H1 (cell line): ENCODE measurements around the gene COL5A2. TPM values are rescaled to one million over a fixed set of nuclear protein-coding genes. Genes with fewer than 3 reads are reported as not detected.

ENCODE experiments used
- CTCF ChIA-PET: fragments of 300-600 bp; sonication (Branson Sonifier 250); formaldehyde crosslinking; loops from one replicate; lab custom pipeline; 2021; ENCODE audit not compliant: partially characterized antibody; lab: Charles Lee
- POLR2A ChIA-PET: fragments of 300-600 bp; sonication (Branson Sonifier 250); formaldehyde crosslinking; loops from one replicate; lab custom pipeline; 2021; ENCODE audit warnings: inconsistent platforms; ENCODE audit not compliant: partially characterized antibody; lab: Charles Lee
- DNase-seq, 2 experiments: peaks; one replicate each; pipeline versions ENCODE4 v3.0.0 to v3.0.0-alpha.2; 2010 to 2022; ENCODE audit warnings: low spot score in 2 of 2, low read depth in 1 of 2, mixed read lengths in 1 of 2
- FAIRE-seq: peaks from 2 replicates; lab custom pipeline; 2011; peaks lifted over from hg19 to GRCh38; lab: Jason Lieb, UNC
- H2AFZ ChIP-seq: 2 replicates; pipeline ENCODE4 v1.8.1; 2012; ENCODE audit warnings: low read length, inconsistent platforms
- H2AK5ac ChIP-seq: 2 replicates; pipeline ENCODE4 v1.6.1; 2013; ENCODE audit warnings: low read depth, low read length
- H2BK120ac ChIP-seq: replicated peaks from 2 replicates; pipeline ENCODE3; 2013; ENCODE audit warnings: low read depth, low read length, inconsistent platforms
- H2BK12ac ChIP-seq: 2 replicates; pipeline ENCODE4 v1.6.1; 2013; ENCODE audit warnings: low read depth, low read length
- H2BK15ac ChIP-seq: 2 replicates; pipeline ENCODE4 v1.6.1; 2013; ENCODE audit warnings: low read length
- H2BK20ac ChIP-seq: 2 replicates; pipeline ENCODE4 v1.6.1; 2013; ENCODE audit warnings: low read length
- H2BK5ac ChIP-seq: 2 replicates; pipeline ENCODE4 v1.6.1; 2013; ENCODE audit warnings: low read depth, low read length
- H3K14ac ChIP-seq: 2 replicates; pipeline ENCODE4 v1.6.1; 2013; ENCODE audit warnings: inconsistent platforms; ENCODE audit not compliant: insufficient read length
- H3K18ac ChIP-seq: 2 replicates; pipeline ENCODE4 v1.6.1; 2013; ENCODE audit warnings: low read length; ENCODE audit errors: extremely low read depth
- H3K23ac ChIP-seq: 2 replicates; pipeline ENCODE4 v1.6.1; 2013; ENCODE audit warnings: inconsistent platforms; ENCODE audit not compliant: insufficient read length
- H3K23me2 ChIP-seq: 2 replicates; pipeline ENCODE4 v1.6.1; 2013; ENCODE audit warnings: low read depth, low read length
- H3K27ac ChIP-seq: 2 replicates; pipeline ENCODE4 v1.6.1; 2011; ENCODE audit warnings: low read depth, low read length, inconsistent platforms
- H3K27me3 ChIP-seq, 4 experiments: replicated peaks in 1 of 4; 1 replicate in 1 of 4; 2 replicates in 3 of 4; pipeline versions ENCODE4 v1.6.1 to v1.8.1; 2011 to 2013; ENCODE audit warnings: low read length in 3 of 4, mild to moderate bottlenecking in 3 of 4, inconsistent platforms in 2 of 4, mixed read lengths in 2 of 4, moderate library complexity in 1 of 4; ENCODE audit not compliant: control insufficient read depth in 3 of 4, insufficient read depth in 3 of 4; ENCODE audit errors: extremely low read depth in 1 of 4
- H3K36me3 ChIP-seq, 4 experiments: 2 replicates each; pipeline versions ENCODE4 v1.6.1 to v1.8.1; 2011 to 2013; ENCODE audit warnings: mild to moderate bottlenecking in 4 of 4, low read length in 3 of 4, moderate library complexity in 2 of 4, control low read depth in 1 of 4, inconsistent platforms in 1 of 4; ENCODE audit not compliant: insufficient read depth in 4 of 4, control insufficient read depth in 2 of 4
- H3K4ac ChIP-seq: replicated peaks from 2 replicates; pipeline ENCODE3; 2013; ENCODE audit warnings: low read length, low read depth, mixed read lengths, inconsistent platforms; ENCODE audit not compliant: insufficient read length
- H3K4me1 ChIP-seq, 4 experiments: replicated peaks in 1 of 4; 1 replicate in 1 of 4; 2 replicates in 3 of 4; pipeline versions ENCODE4 v1.6.1 to v1.8.1; 2011 to 2013; ENCODE audit warnings: low read length in 3 of 4, inconsistent platforms in 2 of 4, mixed read lengths in 1 of 4; ENCODE audit not compliant: insufficient read depth in 4 of 4, control insufficient read depth in 3 of 4
- H3K4me2 ChIP-seq, 2 experiments: 2 replicates each; pipeline versions ENCODE4 v1.6.1 to v1.8.1; 2011 to 2013; ENCODE audit warnings: low read depth in 2 of 2, low read length in 2 of 2, control low read depth in 1 of 2, inconsistent platforms in 1 of 2, mild to moderate bottlenecking in 1 of 2; ENCODE audit not compliant: insufficient read depth in 1 of 2
- H3K4me3 ChIP-seq, 4 experiments: fragments of 200-600, 300-600 bp in 1 of 4; sonication (generic), shearing (Covaris generic), sonication (Bioruptor Twin) in 1 of 4; 2 replicates each; pipeline versions ENCODE4 v1.5.1 to v1.8.1; 2011 to 2016; ENCODE audit warnings: low read length in 4 of 4, low read depth in 3 of 4, control low read depth in 2 of 4, inconsistent platforms in 2 of 4, mild to moderate bottlenecking in 2 of 4, mixed read lengths in 1 of 4, moderate library complexity in 1 of 4; ENCODE audit not compliant: insufficient read depth in 2 of 4; ENCODE audit errors: extremely low read depth in 1 of 4
- H3K56ac ChIP-seq: replicated peaks from 2 replicates; pipeline ENCODE3; 2013; ENCODE audit warnings: low read depth, mild to moderate bottlenecking, mixed read lengths, low read length, inconsistent platforms; ENCODE audit not compliant: insufficient read length
- H3K79me1 ChIP-seq: 2 replicates; pipeline ENCODE4 v1.6.1; 2013; ENCODE audit warnings: low read depth, low read length, control low read depth
- H3K79me2 ChIP-seq, 2 experiments: 2 replicates each; pipeline versions ENCODE4 v1.6.1 to v1.8.1; 2012 to 2013; ENCODE audit warnings: low read length in 2 of 2, mild to moderate bottlenecking in 2 of 2, inconsistent platforms in 1 of 2; ENCODE audit not compliant: insufficient read depth in 2 of 2, control insufficient read depth in 1 of 2
- H3K9ac ChIP-seq, 4 experiments: replicated peaks in 1 of 4; 1 replicate in 1 of 4; 2 replicates in 3 of 4; pipeline versions ENCODE4 v1.6.1 to v1.8.1; 2011 to 2013; ENCODE audit warnings: low read depth in 3 of 4, low read length in 3 of 4, control low read depth in 2 of 4, mild to moderate bottlenecking in 2 of 4, moderate library complexity in 2 of 4, inconsistent platforms in 1 of 4; ENCODE audit errors: extremely low read depth in 1 of 4
- H3K9me3 ChIP-seq, 2 experiments: 2 replicates each; pipeline versions ENCODE4 v1.6.1 to v1.8.1; 2012 to 2013; ENCODE audit warnings: mild to moderate bottlenecking in 2 of 2, moderate library complexity in 2 of 2, control low read depth in 1 of 2, inconsistent platforms in 1 of 2, low read depth in 1 of 2, low read length in 1 of 2, mixed read lengths in 1 of 2; ENCODE audit not compliant: insufficient read depth in 2 of 2
- H4K20me1 ChIP-seq, 2 experiments: replicated peaks in 1 of 2; 2 replicates each; pipeline versions ENCODE3 to v1.8.1; 2011 to 2013; ENCODE audit warnings: inconsistent platforms in 2 of 2, low read length in 2 of 2, mild to moderate bottlenecking in 1 of 2; ENCODE audit not compliant: insufficient read depth in 2 of 2, control insufficient read depth in 1 of 2
- H4K5ac ChIP-seq: 2 replicates; pipeline ENCODE4 v1.6.1; 2013; ENCODE audit warnings: low read length, low read depth, mixed read lengths, inconsistent platforms; ENCODE audit not compliant: insufficient read length
- H4K8ac ChIP-seq: 2 replicates; pipeline ENCODE4 v1.8.0; 2013; ENCODE audit warnings: mild to moderate bottlenecking, moderate library complexity, low read length, inconsistent platforms; ENCODE audit not compliant: insufficient read depth; ENCODE audit errors: extremely low read depth
- H4K91ac ChIP-seq: replicated peaks from 2 replicates; pipeline ENCODE3; 2013; ENCODE audit warnings: low read length, mixed read lengths, inconsistent platforms; ENCODE audit not compliant: insufficient read length
- CBX5 ChIP-seq: fragments of 300-800, 300-1000 bp; sonication (generic); IDR thresholded peaks from 2 replicates; pipeline ENCODE4 v1.7.1; 2016; ENCODE audit warnings: antibody characterized with exemption, low read length, low read depth
- CTBP2 ChIP-seq: IDR thresholded peaks from 2 replicates; pipeline ENCODE4 v1.7.0; 2011; ENCODE audit warnings: borderline replicate concordance, mild to moderate bottlenecking, moderate library complexity, mixed read lengths, low read length; ENCODE audit not compliant: insufficient read depth, insufficient read length
- EGR1 ChIP-seq: IDR thresholded peaks from 2 replicates; pipeline ENCODE4 v1.6.1; 2011; ENCODE audit warnings: low read depth, low read length, borderline replicate concordance
- KDM4A ChIP-seq: IDR thresholded peaks from one replicate; pipeline ENCODE4 v1.7.1; 2012; ENCODE audit warnings: low read depth, mild to moderate bottlenecking, moderate library complexity, low read length, inconsistent platforms; ENCODE audit not compliant: severe bottlenecking
- WGBS, 2 experiments: shearing (Covaris generic) in 1 of 2; methylation state at CpG; one replicate each; pipeline versions ENCODE4 v1.1.6 to v1.1.7; 2013 to 2015; ENCODE audit warnings: low lambda C conversion rate in 2 of 2, mixed read lengths in 2 of 2, inconsistent platforms in 1 of 2, low coverage in 1 of 2, missing lambda C conversion rate in 1 of 2; ENCODE audit not compliant: insufficient replicate concordance in 2 of 2, insufficient coverage in 1 of 2, insufficient read length in 1 of 2; ENCODE audit errors: extremely low coverage in 1 of 2, missing lambda C conversion rate in 1 of 2; 5-methylcytosine and 5-hydroxymethylcytosine counted together
- polyA plus RNA-seq, 7 experiments: library from polyadenylated mRNA; depleted of rRNA in 3 of 7; stranded (reverse) in 5 of 7; unstranded in 2 of 7; fragments of >200 nt in 5 of 7; fragments of 200-250 nt in 2 of 7; gene quantifications; 1 replicate in 5 of 7; 2 replicates in 1 of 7; 4 replicates in 1 of 7; pipeline versions ENCODE4 v1.2.1 to v1.2.3, GENCODE V29; 2011 to 2013; ENCODE audit warnings: missing spikeins in 2 of 7, mixed read lengths in 2 of 7
- total RNA-seq: library from RNA; stranded (reverse); fragmentation: NEBNext Ultra II Directional; extraction: Animal tissue kit (Norgen Biotek cat#: 25700); gene quantifications from 2 replicates; pipeline ENCODE4 v1.2.1, GENCODE V29; 2021

COL5A2 gene
- total and polyA plus RNA-seq, 2 of the 8 experiments (the other 6 are each of a cell fraction or from before 2014, with no cell fraction given): 4.7 to 24.2 TPM

GRCh38 chr2:189020179-189020578 is 159.4 kb downstream of the COL5A2 start:
- Histone ChIP-seq H2AK5ac (no peak overlapping the region), H2BK15ac (no peak overlapping the region), H2AFZ (no peak overlapping the region), H2BK12ac (no peak overlapping the region), H3K56ac (no peak overlapping the region), H3K14ac (no peak overlapping the region), H2BK5ac (no peak overlapping the region), H2BK20ac (no peak overlapping the region), H3K23me2 (no peaks in the 10 kb centered on the region), H3K79me1 (no peaks in the 10 kb centered on the region), H3K27ac (no peak overlapping the region), H3K23ac (no peak overlapping the region), H3K4me2 (no peak overlapping the region), H3K9ac (no peak overlapping the region), H4K8ac (no peak overlapping the region), H3K4me3 (no peak overlapping the region), H4K91ac (no peak overlapping the region), H4K5ac (no peak overlapping the region), H3K18ac (no peak overlapping the region), H4K20me1 (no peaks in the 10 kb centered on the region), H2BK120ac (no peak overlapping the region), H3K4ac (no peak overlapping the region), H3K36me3 (no peaks in the 10 kb centered on the region), H3K9me3 (no peaks in the 10 kb centered on the region), H3K27me3 (no peaks in the 10 kb centered on the region), H3K4me1 (no peaks in the 10 kb centered on the region; a peak in 1 of 7 replicates), H3K79me2 (no peaks in the 10 kb centered on the region)
- ChIA-PET POLR2A (no interaction called here), CTCF (interaction anchor here (1.4 kb wide), 1 partner anchor 13 kb away, joined by 3 read pairs; no protein-coding TSS in a partner anchor)
- TF ChIP-seq CTBP2 (no peak), KDM4A (no peak), CBX5 (no peak), EGR1 (no peak)
- 71% methylated on average over 1 of the region's 1 CpG; no CpG with 5 or more reads in 1 of the 2 experiments for WGBS, 2 experiments
- FAIRE-seq (no peak), DNase-seq (no peak)
